Heart right ventricle (tissue), 16 donors: ENCODE data around the gene CD99L2. TPM values are rescaled to one million over a fixed set of nuclear protein-coding genes. Genes with fewer than 3 reads are reported as not detected.

Source experiments
- ATAC-seq, 8 donors: fragments of 200-7000 bp; cut with Tn5 transposase; one replicate each; pipeline ENCODE4 v1.9.1; 2020; ENCODE audit warnings: mild to moderate bottlenecking in 8 of 8, moderate library complexity in 8 of 8, moderate number of reproducible peaks in 1 of 8
- DNase-seq, 2 donors: peaks; one replicate each; pipeline ENCODE4 v3.0.0-alpha.2; 2020
- H3K27ac ChIP-seq, 10 donors: fragments of 200-600 bp; sonication (generic) in 2 of 10; one replicate each; pipeline versions ENCODE4 v1.5.0 to v1.8.0; 2020 to 2022; ENCODE audit warnings: mild to moderate bottlenecking in 3 of 10
- H3K27me3 ChIP-seq, 7 donors: fragments of 200-600 bp; one replicate each; pipeline ENCODE4 v1.8.0; 2021 to 2022; ENCODE audit warnings: mild to moderate bottlenecking in 2 of 7
- H3K36me3 ChIP-seq, 9 donors: fragments of 200-600 bp; sonication (generic) in 1 of 9; one replicate each; pipeline versions ENCODE4 v1.5.0 to v1.8.0; 2020 to 2022; ENCODE audit warnings: mild to moderate bottlenecking in 2 of 9
- H3K4me1 ChIP-seq, 9 donors: fragments of 200-600 bp; sonication (generic) in 1 of 9; one replicate each; pipeline versions ENCODE4 v1.5.0 to v1.8.0; 2020 to 2022; ENCODE audit warnings: mild to moderate bottlenecking in 4 of 9
- H3K4me3 ChIP-seq, 10 donors: fragments of 200-600 bp; sonication (generic) in 2 of 10; one replicate each; pipeline versions ENCODE4 v1.5.0 to v1.8.0; 2020 to 2022; ENCODE audit warnings: mild to moderate bottlenecking in 7 of 10, moderate library complexity in 2 of 10
- H3K9me3 ChIP-seq, 11 donors: fragments of 200-600 bp in 10 of 11; sonication (generic) in 2 of 11; one replicate each; pipeline versions ENCODE4 v1.5.0 to v1.8.0; 2013 to 2022; ENCODE audit warnings: mild to moderate bottlenecking in 2 of 11, control low read depth in 1 of 11, moderate library complexity in 1 of 11
- WGBS, 2 donors: extraction: QIAGEN DNeasy Blood & Tissue Kit; methylation state at CpG; one replicate each; pipeline ENCODE4 v1.1.7; 2013; ENCODE audit warnings: inconsistent platforms in 1 of 2; 5-methylcytosine and 5-hydroxymethylcytosine counted together
- intact Hi-C, 10 donors: fragments of 100-400 bp; cut with DNase I; formaldehyde crosslinking; loops; one replicate each; pipeline versions ENCODE4 v1.11.1 to v1.14.2; 2022
- long read RNA-seq, 3 donors: library from polyadenylated mRNA; unstranded; transcript quantifications; one replicate each; pipeline ENCODE4 v2.0.0, GENCODE V29; 2020 to 2021
- polyA plus RNA-seq, 2 donors: library from polyadenylated mRNA; stranded (reverse); fragments of 200-250 nt; gene quantifications; one replicate each; pipeline ENCODE4 v1.2.3, GENCODE V29; 2013
- total RNA-seq, 10 donors: library from RNA; stranded (reverse); fragmentation: NEBNext Ultra II Directional in 3 of 10; extraction: Animal tissue kit (Norgen Biotek cat#: 25700) in 3 of 10; gene quantifications; one replicate each; pipeline versions ENCODE4 v1.2.1 to v1.2.4, GENCODE V29; 2021 to 2023
- TF ChIP-seq, protein P1 (sequence below), 9 donors: fragments of 200-600 bp; sonication (generic) in 2 of 9; IDR thresholded peaks; one replicate each; pipeline versions ENCODE4 v1.5.0 to v1.8.0; 2021 to 2022; ENCODE audit warnings: antibody characterized with exemption in 9 of 9, mild to moderate bottlenecking in 5 of 9, moderate library complexity in 1 of 9
- donor health status: Arrhythmogenic right ventricular cardiomyopathy.
- donor health status: ischemic (EF 13 %, LVEDD 7.1; RV severe dilation, severe dysfunction).
- donor health status: healthy with polysubstance abuse.
- donor health status: DM: no; HTN: yes; CAD: no.
- donor health status: DM: no; HTN: no; CAD: no.
- donor health status: ischemic (EF 25% LVEDD 6.9; RV normal size, moderate dysfunction).
- donor health status: ischemic (EF 25% LVEDD 5.7; RV mildly dilated, moderate dysfunction).
- donor health status: healthy.
- donor health status: DM: yes; HTN: yes; CAD: no.
- donor health status: Ischemic cardiomyopathy.
- donor health status: ischemic (EF 35%, LVEDD 5.7; RV mildly dilated, moderate dysfunction).
- donor health status: nonischemic (EF 11% LVEDD 7.7; RV severe dilation, severe dysfunction).
- donor health status: DM: yes; HTN: yes; CAD: no.
- donor health status: PGD.
- donor health status: ischemic (EF 29% LVEDD 5.4; RV normal size, mild dysfunction).
- donor health status: nonischemic (EF 23%, LVEDD 6.1; RV moderate dilation, normal function).

Gene CD99L2, protein sequence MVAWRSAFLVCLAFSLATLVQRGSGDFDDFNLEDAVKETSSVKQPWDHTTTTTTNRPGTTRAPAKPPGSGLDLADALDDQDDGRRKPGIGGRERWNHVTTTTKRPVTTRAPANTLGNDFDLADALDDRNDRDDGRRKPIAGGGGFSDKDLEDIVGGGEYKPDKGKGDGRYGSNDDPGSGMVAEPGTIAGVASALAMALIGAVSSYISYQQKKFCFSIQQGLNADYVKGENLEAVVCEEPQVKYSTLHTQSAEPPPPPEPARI
- 100 to 1,000 TPM in 1 of 10 donors, 10 to 100 TPM in 9; 67.2 to 122 (median 80.8) TPM for total RNA-seq
- 10 to 100 TPM; 32.6 to 46.0 TPM for polyA plus RNA-seq
- long read RNA-seq, donor 1, transcript CD99L2-203 (11 exons, 3,604 nt), result major isoform, 71 of 155 reads
- long read RNA-seq, donor 1, transcript CD99L2-206 (9 exons, 988 nt), result minor isoform, 22 of 155 reads
- long read RNA-seq, donor 1, partial matches to known transcripts, result 14 of 155 reads
- long read RNA-seq, donor 1, other reads (novel, unspliced or antisense), result 47 of 155 reads
- long read RNA-seq, donor 2, transcript CD99L2-203 (11 exons, 3,604 nt), result major isoform, 110 of 221 reads
- long read RNA-seq, donor 2, transcript CD99L2-206 (9 exons, 988 nt), result minor isoform, 26 of 221 reads
- long read RNA-seq, donor 2, partial matches to known transcripts, result 23 of 221 reads
- long read RNA-seq, donor 2, other reads (novel, unspliced or antisense), result 61 of 221 reads
- long read RNA-seq, donor 3, transcript CD99L2-203 (11 exons, 3,604 nt), result major isoform, 121 of 290 reads
- long read RNA-seq, donor 3, transcript CD99L2-206 (9 exons, 988 nt), result minor isoform, 35 of 290 reads
- long read RNA-seq, donor 3, partial matches to known transcripts, result 35 of 290 reads
- long read RNA-seq, donor 3, other reads (novel, unspliced or antisense), result 97 of 290 reads

DNA sequence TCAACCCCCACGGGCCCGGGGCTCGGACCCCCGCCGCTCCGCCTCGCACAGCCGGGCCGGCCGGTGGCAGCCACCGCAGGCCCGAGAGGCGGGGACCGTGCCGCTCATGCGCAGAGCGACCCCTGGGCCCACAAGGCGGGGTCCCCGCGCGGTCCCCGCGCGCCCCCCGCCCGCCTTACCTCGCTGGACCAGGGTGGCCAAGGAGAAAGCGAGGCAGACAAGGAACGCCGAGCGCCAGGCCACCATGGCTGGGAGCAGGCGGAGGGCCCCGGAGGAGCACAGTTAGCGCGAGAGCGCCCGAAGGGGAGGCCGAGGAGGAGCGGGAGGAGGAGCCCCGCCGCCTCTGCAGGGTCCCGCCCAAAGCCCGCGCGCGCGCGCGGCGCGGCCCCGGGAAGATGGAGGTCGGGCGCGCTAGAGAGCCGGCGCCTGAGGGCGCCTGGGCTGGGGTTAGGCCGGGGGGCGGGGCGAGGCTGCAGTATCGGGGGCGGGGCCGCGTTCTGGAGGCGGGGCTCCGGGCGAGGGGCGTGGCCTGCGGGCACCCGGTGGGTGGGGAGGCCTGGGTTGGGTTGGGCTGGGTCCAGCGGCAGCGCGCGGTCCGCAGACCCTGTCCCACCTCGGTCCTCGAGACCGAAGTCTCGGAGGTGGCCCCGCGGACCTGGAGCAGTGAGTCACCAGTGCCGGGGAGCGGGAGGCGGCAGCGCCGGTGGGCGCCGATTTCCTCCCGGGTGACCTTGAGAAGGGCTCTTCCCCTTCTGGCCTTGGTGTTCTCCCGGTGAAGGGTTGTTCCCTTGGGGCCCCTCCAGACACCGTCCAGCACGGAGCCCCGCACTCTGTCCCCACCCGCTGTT is at the start of gene CD99L2:
Gene CD99L2, minus strand, starts transcription at position 326 of the 848 bp plus-strand sequence. Its CDS starts 80 bp downstream, at position 246.
- peak; percentile 96 to 99 (median 98) for ATAC-seq
- Histone ChIP-seq H3K36me3 (no peaks in the 10 kb centered on the region), H3K4me1 (peaks cover 0 to 12% (median 0%) of the 10 kb centered on the region in 9 donors), H3K27ac (peak within 1 kb of the TSS; percentile 40 to 89 (median 82)), H3K27me3 (no peaks in the 10 kb centered on the region), H3K9me3 (no peaks in the 10 kb centered on the region), H3K4me3 (peak within 1 kb of the TSS; percentile 38 to 73 (median 66))
- TF ChIP-seq, protein P1, sequence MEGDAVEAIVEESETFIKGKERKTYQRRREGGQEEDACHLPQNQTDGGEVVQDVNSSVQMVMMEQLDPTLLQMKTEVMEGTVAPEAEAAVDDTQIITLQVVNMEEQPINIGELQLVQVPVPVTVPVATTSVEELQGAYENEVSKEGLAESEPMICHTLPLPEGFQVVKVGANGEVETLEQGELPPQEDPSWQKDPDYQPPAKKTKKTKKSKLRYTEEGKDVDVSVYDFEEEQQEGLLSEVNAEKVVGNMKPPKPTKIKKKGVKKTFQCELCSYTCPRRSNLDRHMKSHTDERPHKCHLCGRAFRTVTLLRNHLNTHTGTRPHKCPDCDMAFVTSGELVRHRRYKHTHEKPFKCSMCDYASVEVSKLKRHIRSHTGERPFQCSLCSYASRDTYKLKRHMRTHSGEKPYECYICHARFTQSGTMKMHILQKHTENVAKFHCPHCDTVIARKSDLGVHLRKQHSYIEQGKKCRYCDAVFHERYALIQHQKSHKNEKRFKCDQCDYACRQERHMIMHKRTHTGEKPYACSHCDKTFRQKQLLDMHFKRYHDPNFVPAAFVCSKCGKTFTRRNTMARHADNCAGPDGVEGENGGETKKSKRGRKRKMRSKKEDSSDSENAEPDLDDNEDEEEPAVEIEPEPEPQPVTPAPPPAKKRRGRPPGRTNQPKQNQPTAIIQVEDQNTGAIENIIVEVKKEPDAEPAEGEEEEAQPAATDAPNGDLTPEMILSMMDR (IDR thresholded peaks at IDR 0.05), result no peak
- intact Hi-C loops, result loop anchor here in 2 of 10 donors (2.0 to 10.0 kb wide), 2 partner anchors 64 to 126 kb away; no protein-coding TSS in a partner anchor
- 0% methylated on average over 38 to 77 of the region's 95 CpGs for WGBS, 2 donors
- DNase-seq, result peak; percentile 87 to 91

DNA sequence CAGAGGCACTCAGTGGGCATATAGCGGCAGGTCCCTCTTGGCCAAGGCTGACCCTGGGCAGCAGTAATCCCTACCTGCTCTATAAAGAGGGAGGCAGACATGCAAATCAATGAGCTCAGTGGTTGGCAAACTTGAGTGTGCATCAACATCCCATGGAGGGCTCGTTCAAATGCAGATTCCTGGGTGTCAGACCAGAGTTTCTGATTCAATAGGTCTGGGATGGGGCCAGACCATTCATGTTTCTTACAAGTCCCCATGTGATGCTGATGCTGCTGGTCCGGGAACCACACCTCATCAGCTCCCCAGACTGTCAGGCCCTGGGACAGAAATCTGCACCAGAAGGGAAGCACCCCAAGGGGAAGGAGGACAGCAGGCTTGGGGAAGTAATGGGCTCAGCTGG is 45.8 kb upstream of the CD99L2 start:
- 74 to 79% methylated on average over 3 of the region's 3 CpGs for WGBS, 2 donors
- TF ChIP-seq, protein P1 (IDR thresholded peaks at IDR 0.05), result no peak
- Histone ChIP-seq H3K4me1 (no peaks in the 10 kb centered on the region), H3K27me3 (peaks cover 0 to 7% (median 0%) of the 10 kb centered on the region in 7 donors), H3K36me3 (no peaks in the 10 kb centered on the region), H3K4me3 (no peak overlapping the region), H3K27ac (no peak overlapping the region), H3K9me3 (no peaks in the 10 kb centered on the region)
- DNase-seq (no peak), ATAC-seq (no peak)
- intact Hi-C loops, result no loop called here

DNA sequence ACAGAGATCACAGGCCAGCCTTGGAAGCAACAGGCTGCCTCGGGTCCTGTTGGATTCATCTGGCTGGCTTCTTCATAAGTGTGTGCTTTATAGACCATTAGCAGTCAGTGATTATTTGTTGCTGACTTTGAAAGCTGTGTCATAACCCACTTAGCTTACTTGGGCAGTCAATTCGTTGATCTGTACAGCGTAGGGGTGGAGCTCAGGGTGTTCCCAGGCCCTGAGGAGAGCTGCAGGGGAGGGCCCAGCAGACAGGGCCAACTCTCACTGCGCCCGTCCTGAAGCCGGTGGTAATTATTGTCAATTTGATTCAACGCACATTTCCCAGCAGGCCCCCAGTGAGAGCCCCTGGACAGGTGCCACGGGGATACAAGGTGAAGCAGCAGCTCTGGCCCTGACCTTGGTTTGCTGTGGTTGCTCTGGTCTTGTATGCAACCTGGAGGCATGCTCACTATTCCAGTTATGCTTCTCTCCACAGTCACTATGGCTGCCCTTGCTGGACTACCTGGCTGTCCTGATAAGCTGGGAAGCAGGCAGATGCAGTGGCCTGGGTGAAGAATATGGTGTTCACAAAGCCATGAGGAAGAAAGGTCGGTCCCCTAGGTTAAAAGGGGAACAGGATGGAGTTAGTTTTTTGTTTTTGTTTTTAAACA is 44.6 kb upstream of the CD99L2 start:
- H3K36me3 ChIP-seq, result no peaks in the 10 kb centered on the region
- 70 to 73% methylated on average over 9 of the region's 9 CpGs for WGBS, 2 donors
- H3K9me3 ChIP-seq, result no peaks in the 10 kb centered on the region
- intact Hi-C loops, result no loop called here
- H3K27me3 ChIP-seq, result peaks cover 0 to 7% (median 0%) of the 10 kb centered on the region in 7 donors
- ATAC-seq (peak in 2 of 8 donors; percentile 46 to 53), DNase-seq (no peak)
- TF ChIP-seq, protein P1 (IDR thresholded peaks at IDR 0.05), result no peak
- H3K4me1 ChIP-seq, result no peaks in the 10 kb centered on the region
- H3K27ac ChIP-seq, result no peak overlapping the region
- H3K4me3 ChIP-seq, result no peak overlapping the region
